ENCODE data around the gene CILP.

Gene CILP

DNA sequence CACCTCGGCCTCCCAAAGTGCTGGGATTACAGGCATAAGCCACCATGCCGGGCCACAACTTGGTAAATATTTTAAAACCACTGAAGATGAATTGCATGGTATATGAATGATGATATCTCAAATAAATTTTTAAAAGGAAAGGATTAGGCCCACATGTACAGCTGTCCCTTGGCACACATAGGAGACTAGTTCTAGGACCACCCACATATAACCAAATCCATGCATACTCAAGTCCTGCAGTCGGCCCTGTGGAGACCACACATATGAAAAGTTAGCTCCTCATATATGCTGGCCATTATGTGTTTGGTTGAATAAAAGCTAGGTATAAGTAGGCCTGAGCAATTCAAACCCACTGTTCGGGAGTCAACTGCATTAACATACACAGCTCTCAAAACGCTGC lies 36.8 kb downstream of the CILP start:
- no peak for DNase-seq (ENCODE audit: low spot score in 2 of 2)
- Histone ChIP-seq H3K4me1 (no peaks in the 10 kb centered on the region), H3K27me3 (ENCODE audit: low read depth) (no peaks in the 10 kb centered on the region), H3K9me3 (no peaks in the 10 kb centered on the region), H3K4me3 (no peak overlapping the region), H3K36me3 (replicated peaks) (peaks cover 90% of the 10 kb centered on the region)
- in situ Hi-C loops (cut with MboI; ENCODE audit: low sequenced_read_pairs), result no loop called here

GRCh38 chr15:65172531-65172930 lies 38.7 kb downstream of the CILP start:
- Histone ChIP-seq H3K36me3 (replicated peaks) (peaks cover 76% of the 10 kb centered on the region), H3K27me3 (ENCODE audit: low read depth) (no peaks in the 10 kb centered on the region), H3K9me3 (no peaks in the 10 kb centered on the region), H3K4me1 (no peaks in the 10 kb centered on the region), H3K4me3 (no peak overlapping the region)
- no peak for DNase-seq (ENCODE audit: low spot score in 2 of 2)
- in situ Hi-C loops (cut with MboI; ENCODE audit: low sequenced_read_pairs), result no loop called here

DNA sequence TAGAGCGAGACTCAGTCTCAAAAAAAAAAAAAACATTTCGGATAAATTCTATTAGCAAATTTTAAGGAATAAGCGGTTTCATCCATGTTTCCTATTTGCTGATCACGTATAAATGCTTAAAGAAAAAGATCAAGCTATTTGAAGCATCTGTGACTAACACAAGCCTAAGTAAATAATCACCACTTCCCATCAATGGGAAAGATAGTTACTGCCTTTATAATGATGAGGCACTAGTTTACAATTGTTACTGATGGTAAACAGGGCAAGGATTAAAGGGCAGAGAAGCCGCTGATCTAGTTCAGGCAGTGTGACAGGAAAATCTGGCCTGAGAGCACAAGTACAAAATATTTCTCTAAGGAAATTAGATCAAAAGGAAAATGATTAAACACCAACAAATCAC lies 39.8 kb downstream of the CILP start:
- no peak for DNase-seq (ENCODE audit: low spot score in 2 of 2)
- Histone ChIP-seq H3K9me3 (no peaks in the 10 kb centered on the region), H3K4me1 (no peaks in the 10 kb centered on the region), H3K4me3 (no peak overlapping the region), H3K36me3 (replicated peaks) (peaks cover 74% of the 10 kb centered on the region), H3K27me3 (ENCODE audit: low read depth) (no peaks in the 10 kb centered on the region)
- in situ Hi-C loops (cut with MboI; ENCODE audit: low sequenced_read_pairs), result no loop called here

DNA sequence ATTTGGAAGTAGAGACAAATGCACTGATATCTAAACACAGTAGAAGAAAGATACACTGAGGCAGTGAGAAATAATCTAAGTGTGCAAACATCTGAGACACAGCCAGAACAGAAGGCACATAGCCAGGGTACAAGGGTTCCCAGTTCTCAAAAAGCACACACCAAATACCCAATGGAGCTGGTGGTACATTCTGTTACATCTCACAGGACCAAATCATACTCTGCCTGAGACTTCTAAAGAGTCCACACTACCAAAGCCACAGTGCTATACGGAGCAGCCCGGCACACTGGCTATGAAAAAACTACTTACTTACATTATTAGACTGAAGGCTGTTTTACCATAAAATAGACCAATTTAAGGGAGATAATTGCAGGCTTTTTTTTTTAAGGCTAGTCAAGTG lies 45.4 kb downstream of the CILP start:
- no peaks in the 10 kb centered on the region for H3K4me1 ChIP-seq
- in situ Hi-C loops (cut with MboI; ENCODE audit: low sequenced_read_pairs), result no loop called here
- peaks cover 68% of the 10 kb centered on the region for H3K36me3 ChIP-seq (replicated peaks)
- no peaks in the 10 kb centered on the region for H3K27me3 ChIP-seq (ENCODE audit: low read depth)
- H3K4me3 ChIP-seq, result no peak overlapping the region
- no peaks in the 10 kb centered on the region for H3K9me3 ChIP-seq
- DNase-seq (ENCODE audit: low spot score in 2 of 2), result no peak

DNA sequence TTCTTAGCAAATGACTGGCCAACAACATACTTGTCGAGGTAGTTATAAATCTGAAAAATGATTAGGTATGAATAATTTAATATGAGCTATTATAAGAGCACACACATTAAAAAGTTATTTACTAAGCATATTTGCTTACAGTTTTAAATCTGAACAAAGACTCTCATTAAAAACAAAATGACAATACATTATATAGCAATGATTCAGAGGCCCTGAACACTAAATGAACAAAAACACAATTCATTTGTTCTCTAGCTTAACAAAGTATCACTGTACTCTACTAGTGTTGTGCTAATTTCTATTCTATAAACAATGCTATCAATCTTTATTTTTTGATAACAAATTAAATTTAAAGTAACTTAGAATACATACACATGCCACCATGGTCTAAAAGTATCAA lies 47.1 kb downstream of the CILP start:
- Histone ChIP-seq H3K36me3 (replicated peaks) (peaks cover 54% of the 10 kb centered on the region), H3K27me3 (ENCODE audit: low read depth) (no peaks in the 10 kb centered on the region), H3K4me3 (no peak overlapping the region), H3K9me3 (no peaks in the 10 kb centered on the region), H3K4me1 (no peaks in the 10 kb centered on the region)
- in situ Hi-C loops (cut with MboI; ENCODE audit: low sequenced_read_pairs), result no loop called here
- DNase-seq (ENCODE audit: low spot score in 2 of 2), result no peak

GRCh38 chr15:65163041-65163440 lies 48.2 kb downstream of the CILP start:
- H3K36me3 ChIP-seq (replicated peaks), result peaks cover 63% of the 10 kb centered on the region
- H3K27me3 ChIP-seq (ENCODE audit: low read depth), result no peaks in the 10 kb centered on the region
- no peak overlapping the region for H3K4me3 ChIP-seq
- no peaks in the 10 kb centered on the region for H3K4me1 ChIP-seq
- DNase-seq (ENCODE audit: low spot score in 2 of 2), result no peak
- in situ Hi-C loops (cut with MboI; ENCODE audit: low sequenced_read_pairs), result no loop called here
- H3K9me3 ChIP-seq, result no peaks in the 10 kb centered on the region

GRCh38 chr15:65156692-65157091 lies 54.6 kb downstream of the CILP start:
- Histone ChIP-seq H3K4me1 (no peaks in the 10 kb centered on the region), H3K27me3 (ENCODE audit: low read depth) (no peaks in the 10 kb centered on the region), H3K4me3 (no peak overlapping the region), H3K9me3 (no peaks in the 10 kb centered on the region), H3K36me3 (replicated peaks) (peaks cover 69% of the 10 kb centered on the region)
- in situ Hi-C loops (cut with MboI; ENCODE audit: low sequenced_read_pairs), result no loop called here
- DNase-seq (ENCODE audit: low spot score in 2 of 2), result no peak

DNA sequence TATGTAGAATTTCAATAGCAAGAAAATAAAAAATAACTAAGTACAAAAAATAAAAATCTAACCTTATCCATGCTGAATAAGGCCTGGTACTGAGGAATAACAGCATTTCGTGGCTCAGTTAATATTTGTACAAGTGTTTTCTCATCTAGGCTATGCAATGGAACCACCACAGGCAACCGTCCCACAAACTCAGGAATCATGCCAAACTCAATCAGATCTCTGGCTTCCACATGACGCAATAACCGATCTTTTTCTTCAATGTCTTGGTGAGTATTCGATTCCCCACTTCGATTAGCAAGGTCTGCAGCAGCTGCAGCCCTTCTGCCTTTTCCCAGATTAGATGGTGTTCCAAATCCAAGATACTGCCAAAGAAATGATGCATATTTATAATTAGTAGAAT lies 56.6 kb downstream of the CILP start:
- Histone ChIP-seq H3K4me3 (no peak overlapping the region), H3K27me3 (ENCODE audit: low read depth) (no peaks in the 10 kb centered on the region), H3K4me1 (no peaks in the 10 kb centered on the region), H3K36me3 (replicated peaks) (peaks cover 84% of the 10 kb centered on the region), H3K9me3 (no peaks in the 10 kb centered on the region)
- no peak for DNase-seq (ENCODE audit: low spot score in 2 of 2)
- in situ Hi-C loops (cut with MboI; ENCODE audit: low sequenced_read_pairs), result no loop called here

GRCh38 chr15:65147902-65148301 lies 63.4 kb downstream of the CILP start:
- Histone ChIP-seq H3K9me3 (no peaks in the 10 kb centered on the region), H3K27me3 (ENCODE audit: low read depth) (no peaks in the 10 kb centered on the region), H3K4me1 (no peaks in the 10 kb centered on the region), H3K4me3 (no peak overlapping the region), H3K36me3 (replicated peaks) (peaks cover 42% of the 10 kb centered on the region)
- DNase-seq (ENCODE audit: low spot score in 2 of 2), result no peak
- in situ Hi-C loops (cut with MboI; ENCODE audit: low sequenced_read_pairs), result no loop called here

DNA sequence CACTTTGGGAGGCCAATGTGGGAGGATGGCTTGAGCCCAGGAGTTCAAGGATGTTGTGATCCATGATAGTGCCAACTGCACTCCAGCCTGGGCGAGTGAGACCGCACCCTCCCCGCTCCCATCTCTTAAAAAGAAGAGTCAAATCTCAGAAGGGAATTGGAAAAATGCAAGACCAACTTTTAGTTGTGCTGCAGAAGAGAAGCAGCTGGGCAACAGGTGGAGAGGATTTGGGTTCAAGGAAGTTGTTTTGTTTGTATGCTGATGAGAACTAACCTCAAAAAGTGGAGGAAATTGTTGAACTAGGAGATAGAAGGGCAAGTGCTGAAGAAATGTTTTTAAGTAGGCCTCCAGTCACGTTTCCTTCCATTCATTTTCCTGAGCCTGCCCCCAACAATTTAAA lies 64.8 kb downstream of the CILP start:
- DNase-seq (ENCODE audit: low spot score in 2 of 2), result no peak

More for the DNA sequence above, 64.8 kb downstream of the CILP start:
- Histone ChIP-seq H3K36me3 (replicated peaks) (peaks cover 33% of the 10 kb centered on the region), H3K27me3 (ENCODE audit: low read depth) (no peaks in the 10 kb centered on the region), H3K4me1 (no peaks in the 10 kb centered on the region), H3K9me3 (no peaks in the 10 kb centered on the region), H3K4me3 (no peak overlapping the region)
- in situ Hi-C loops (cut with MboI; ENCODE audit: low sequenced_read_pairs), result no loop called here

Data from HAP-1 (cell line).